IPS DF 6.9 (cell line): ENCODE results near the gene NOS1.

Experiments
- DNase-seq: peaks from one replicate; pipeline ENCODE4 v3.0.0-alpha.2; 2013; ENCODE audit warnings: low read depth, low spot score
- H3K27ac ChIP-seq: one replicate; pipeline ENCODE4 v1.5.1; 2013; ENCODE audit warnings: low read length, control low read depth
- H3K27me3 ChIP-seq: 2 replicates; pipeline ENCODE4 v1.6.1; 2013; ENCODE audit warnings: mild to moderate bottlenecking, low read length; ENCODE audit not compliant: control insufficient read depth, insufficient read depth
- H3K36me3 ChIP-seq: 2 replicates; pipeline ENCODE4 v1.6.1; 2013; ENCODE audit warnings: low read length; ENCODE audit not compliant: control insufficient read depth, insufficient read depth
- H3K4me1 ChIP-seq: 2 replicates; pipeline ENCODE4 v1.6.1; 2013; ENCODE audit warnings: low read length; ENCODE audit not compliant: control insufficient read depth, insufficient read depth
- H3K4me3 ChIP-seq: 2 replicates; pipeline ENCODE4 v1.5.1; 2013; ENCODE audit warnings: mild to moderate bottlenecking, low read length
- H3K9me3 ChIP-seq: 2 replicates; pipeline ENCODE4 v1.6.1; 2013; ENCODE audit warnings: low read length, inconsistent platforms; ENCODE audit not compliant: control insufficient read depth, insufficient read depth
- WGBS: extraction: QIAGEN DNeasy Blood & Tissue Kit; methylation state at CpG from one replicate; pipeline ENCODE4 v1.1.7; 2013; ENCODE audit warnings: mixed read lengths, missing lambda C conversion rate; ENCODE audit not compliant: insufficient read length, insufficient coverage; 5-methylcytosine and 5-hydroxymethylcytosine counted together

Gene NOS1

DNA sequence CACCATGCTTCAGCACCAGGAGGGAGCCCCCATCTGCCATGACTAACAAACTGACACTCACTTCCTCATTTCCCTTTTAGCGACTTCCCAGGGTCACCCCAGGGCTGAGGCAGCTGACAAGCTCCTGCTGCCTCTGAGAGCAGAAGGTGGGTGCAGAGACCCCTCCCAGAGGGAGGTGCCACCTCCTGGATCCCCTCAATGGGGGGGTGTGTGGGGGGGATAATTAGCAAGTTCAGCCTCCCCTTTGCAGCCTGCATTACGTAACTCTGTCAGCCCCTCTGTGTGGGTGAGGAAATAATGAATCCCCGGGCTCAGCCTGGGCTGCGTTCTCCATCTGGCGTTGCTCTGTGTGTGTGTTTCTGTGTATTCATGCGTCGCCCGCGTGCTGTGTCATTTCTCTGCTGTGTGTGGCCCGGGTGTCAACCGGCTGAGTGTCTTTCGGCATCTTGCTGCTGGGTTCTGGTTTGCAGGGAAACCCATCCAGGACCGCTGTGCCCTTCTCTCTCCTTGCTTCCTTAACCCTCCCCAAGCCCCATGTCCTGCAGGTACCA, 28.0 kb downstream of the NOS1 start:
- Histone ChIP-seq H3K36me3 (no peaks in the 10 kb centered on the region), H3K9me3 (no peaks in the 10 kb centered on the region), H3K4me3 (no peak overlapping the region), H3K27me3 (no peaks in the 10 kb centered on the region), H3K4me1 (no peaks in the 10 kb centered on the region; the same call in 1 of the 2 replicates), H3K27ac (no peak overlapping the region)
- WGBS: no CpG with 5 or more reads among the region's 13 CpGs
- DNase-seq: no peak

DNA sequence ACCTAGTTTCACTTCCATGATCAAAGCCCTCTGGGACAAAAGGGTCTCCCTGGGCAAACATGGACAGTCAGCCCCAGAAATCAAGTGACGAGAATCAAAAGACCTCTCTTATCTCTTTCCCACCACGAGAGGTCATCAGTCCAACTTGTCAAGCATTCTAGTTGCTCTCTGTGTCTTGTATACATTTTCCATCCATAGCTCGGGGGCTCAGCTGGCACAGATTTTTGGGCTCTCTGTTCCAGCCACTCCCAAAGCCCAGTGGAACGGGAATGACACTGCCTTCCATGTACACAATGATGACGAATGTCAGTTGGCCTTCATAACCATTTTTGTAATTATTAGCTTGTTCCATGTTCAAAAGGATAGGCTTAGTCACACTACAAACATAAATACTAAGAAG, 29.7 kb downstream of the NOS1 start:
- WGBS: no CpG with 5 or more reads among the region's 5 CpGs
- no peak for DNase-seq
- Histone ChIP-seq H3K4me3 (no peak overlapping the region), H3K27me3 (no peaks in the 10 kb centered on the region), H3K27ac (no peak overlapping the region), H3K4me1 (no peaks in the 10 kb centered on the region; the same call in 1 of the 2 replicates), H3K36me3 (no peaks in the 10 kb centered on the region), H3K9me3 (no peaks in the 10 kb centered on the region)

- H3K27me3 ChIP-seq: no peaks in the 10 kb centered on the region
- WGBS: no CpG with 5 or more reads among the region's 27 CpGs
- no peak overlapping the region for H3K27ac ChIP-seq
- H3K4me1 ChIP-seq: no peaks in the 10 kb centered on the region; the same call in 1 of the 2 replicates
- DNase-seq: no peak
- no peak overlapping the region for H3K4me3 ChIP-seq
- H3K9me3 ChIP-seq: no peaks in the 10 kb centered on the region
- no peaks in the 10 kb centered on the region for H3K36me3 ChIP-seq
These were observed 30.8 kb downstream of the NOS1 start for GRCh38 chr12:117330441-117331113.

DNA sequence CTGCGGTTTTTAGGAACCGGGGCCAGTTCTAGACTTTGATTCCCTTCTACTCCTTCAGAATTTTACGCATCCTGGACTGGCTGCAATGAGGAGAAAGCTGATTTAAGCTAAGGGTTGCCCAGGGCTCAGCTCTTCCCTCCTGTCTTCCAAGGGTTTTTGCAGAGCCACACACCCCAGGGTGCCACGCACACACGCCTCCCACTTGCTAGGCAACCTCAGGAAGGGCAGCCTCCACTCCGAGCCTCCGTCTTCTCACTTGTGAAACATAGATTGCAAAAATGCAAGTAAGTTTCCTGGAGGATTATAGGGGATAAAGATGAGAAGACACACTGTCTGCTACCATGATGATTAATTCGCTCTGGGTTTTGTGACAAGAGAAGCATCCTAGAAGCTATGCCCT, 31.7 kb downstream of the NOS1 start:
- no CpG with 5 or more reads among the region's 8 CpGs for WGBS
- Histone ChIP-seq H3K27ac (no peak overlapping the region), H3K9me3 (no peaks in the 10 kb centered on the region), H3K27me3 (no peaks in the 10 kb centered on the region), H3K4me3 (no peak overlapping the region), H3K36me3 (no peaks in the 10 kb centered on the region), H3K4me1 (no peaks in the 10 kb centered on the region; the same call in 1 of the 2 replicates)
- no peak for DNase-seq

DNA sequence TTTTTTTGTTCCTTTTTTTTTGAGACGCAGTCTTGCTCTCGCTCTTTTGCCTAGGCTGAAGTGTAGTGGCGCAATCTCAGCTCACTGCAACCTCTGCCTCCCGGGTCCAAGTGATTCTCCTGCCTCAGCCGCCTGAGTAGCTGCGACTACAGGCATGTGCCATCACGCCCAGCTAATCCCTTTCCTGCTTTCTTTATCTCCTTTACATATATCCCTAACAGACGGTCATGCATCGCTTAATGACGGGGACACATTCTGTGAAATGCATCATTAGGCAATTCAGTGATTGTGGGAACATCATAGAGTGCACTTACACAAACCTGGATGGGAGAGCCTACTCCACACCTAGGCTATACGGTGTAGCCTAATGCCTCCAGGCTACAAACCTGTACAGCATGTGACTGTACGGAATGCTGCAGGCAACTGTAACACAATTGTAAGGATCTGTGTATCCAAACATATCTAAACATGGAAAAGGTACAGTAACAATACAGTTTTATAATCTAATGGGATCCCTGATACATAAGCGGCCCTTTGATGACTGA, 32.8 kb downstream of the NOS1 start:
- no peaks in the 10 kb centered on the region for H3K27me3 ChIP-seq
- no peaks in the 10 kb centered on the region for H3K36me3 ChIP-seq
- H3K9me3 ChIP-seq: no peaks in the 10 kb centered on the region
- H3K27ac ChIP-seq: no peak overlapping the region
- no peaks in the 10 kb centered on the region; the same call in 1 of the 2 replicates for H3K4me1 ChIP-seq
- no peak for DNase-seq
- no CpG with 5 or more reads among the region's 13 CpGs for WGBS
- H3K4me3 ChIP-seq: no peak overlapping the region

GRCh38 chr12:117322428-117322827, 39.0 kb downstream of the NOS1 start:
- no CpG with 5 or more reads among the region's 1 CpG for WGBS
- no peak for DNase-seq
- Histone ChIP-seq H3K27ac (no peak overlapping the region), H3K36me3 (no peaks in the 10 kb centered on the region), H3K4me1 (no peaks in the 10 kb centered on the region), H3K4me3 (no peak overlapping the region), H3K9me3 (no peaks in the 10 kb centered on the region), H3K27me3 (no peaks in the 10 kb centered on the region)

- H3K9me3 ChIP-seq: no peaks in the 10 kb centered on the region
- WGBS: no CpG with 5 or more reads among the region's 4 CpGs
- H3K4me1 ChIP-seq: no peaks in the 10 kb centered on the region
- H3K27ac ChIP-seq: no peak overlapping the region
- H3K36me3 ChIP-seq: no peaks in the 10 kb centered on the region
- H3K4me3 ChIP-seq: no peak overlapping the region
- H3K27me3 ChIP-seq: no peaks in the 10 kb centered on the region
- DNase-seq: no peak
These were observed 39.9 kb downstream of the NOS1 start for GRCh38 chr12:117321572-117321971.

- H3K9me3 ChIP-seq: no peaks in the 10 kb centered on the region
- H3K27me3 ChIP-seq: no peaks in the 10 kb centered on the region
- no peak for DNase-seq
- no CpG with 5 or more reads among the region's 9 CpGs for WGBS
- H3K4me1 ChIP-seq: no peaks in the 10 kb centered on the region
- no peak overlapping the region for H3K4me3 ChIP-seq
- H3K36me3 ChIP-seq: no peaks in the 10 kb centered on the region
- no peak overlapping the region for H3K27ac ChIP-seq
These were observed 42.8 kb downstream of the NOS1 start for GRCh38 chr12:117318591-117318990.

DNA sequence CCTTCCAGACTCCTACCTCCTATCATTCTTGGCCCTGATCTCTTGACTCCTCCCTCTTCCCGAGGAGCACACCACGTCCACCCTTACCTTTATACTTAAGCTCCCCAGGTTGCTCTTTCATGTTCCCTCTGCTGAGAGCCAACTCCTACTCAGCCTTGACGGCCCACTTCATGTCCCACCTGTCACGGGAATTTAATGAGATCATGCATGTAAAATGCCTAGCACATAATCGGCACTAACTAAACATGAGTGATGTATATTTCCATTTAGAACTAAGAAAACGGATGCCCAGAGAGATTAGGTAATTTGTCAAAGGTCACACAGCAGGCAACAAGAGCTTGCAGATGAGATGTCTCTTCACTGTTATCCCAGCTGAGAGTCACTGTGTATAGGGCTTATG, 45.1 kb downstream of the NOS1 start:
- WGBS: no CpG with 5 or more reads among the region's 6 CpGs
- no peak overlapping the region for H3K4me3 ChIP-seq
- H3K27ac ChIP-seq: no peak overlapping the region
- no peaks in the 10 kb centered on the region for H3K27me3 ChIP-seq
- no peak for DNase-seq
- H3K36me3 ChIP-seq: no peaks in the 10 kb centered on the region
- no peaks in the 10 kb centered on the region for H3K4me1 ChIP-seq
- H3K9me3 ChIP-seq: no peaks in the 10 kb centered on the region

DNA sequence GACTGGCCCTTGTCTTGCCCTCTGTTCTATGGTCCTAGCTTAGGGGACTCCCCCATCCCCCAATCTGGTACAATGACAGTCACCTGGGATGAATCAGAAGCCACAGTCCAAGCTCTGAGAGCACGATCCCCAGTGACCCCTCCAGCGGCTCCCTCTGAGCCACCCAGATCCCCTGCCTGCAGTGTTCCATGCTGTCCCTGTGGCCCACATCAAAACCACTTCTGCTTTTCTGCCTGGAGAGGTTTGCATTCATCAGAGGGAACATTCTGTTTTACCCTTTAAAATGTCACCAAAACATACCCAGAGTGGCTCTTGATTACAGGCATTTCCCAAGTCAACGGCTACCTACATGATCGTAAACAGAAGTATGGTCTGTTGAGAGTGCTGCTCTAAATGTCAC, 47.5 kb downstream of the NOS1 start:
- Histone ChIP-seq H3K4me3 (no peak overlapping the region), H3K36me3 (no peaks in the 10 kb centered on the region), H3K9me3 (no peaks in the 10 kb centered on the region), H3K4me1 (no peaks in the 10 kb centered on the region), H3K27me3 (no peaks in the 10 kb centered on the region), H3K27ac (no peak overlapping the region)
- DNase-seq: no peak
- no CpG with 5 or more reads among the region's 4 CpGs for WGBS

DNA sequence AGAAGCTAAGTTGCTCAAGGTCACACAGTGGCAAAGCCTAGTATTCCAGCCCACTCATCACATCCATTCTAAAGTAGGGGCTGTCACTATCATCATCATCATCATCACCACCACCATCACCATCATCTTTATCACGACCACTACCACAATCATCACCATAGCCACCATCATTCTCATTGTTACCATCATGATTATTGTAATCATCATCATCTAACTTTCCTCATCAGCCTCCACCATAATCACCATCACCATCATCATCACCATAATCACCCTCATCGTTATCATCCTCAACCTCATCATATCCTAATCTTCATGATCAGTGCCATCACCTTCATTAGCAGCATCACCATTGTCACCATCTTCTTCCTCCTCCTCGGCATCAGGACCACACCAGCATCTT, 48.7 kb downstream of the NOS1 start:
- Histone ChIP-seq H3K27me3 (no peaks in the 10 kb centered on the region), H3K36me3 (no peaks in the 10 kb centered on the region), H3K4me1 (no peaks in the 10 kb centered on the region), H3K27ac (no peak overlapping the region), H3K9me3 (no peaks in the 10 kb centered on the region), H3K4me3 (no peak overlapping the region)
- 100% methylated on average over 1 of the region's 3 CpGs for WGBS
- no peak for DNase-seq
